ENCODE data around the gene POMT1. TPM values are rescaled to one million over a fixed set of nuclear protein-coding genes. Genes with fewer than 3 reads are reported as not detected.

POMT1 gene
- total and polyA plus RNA-seq, 2 of the 8 experiments (the other 6 are each of a cell fraction or from before 2014, with no cell fraction given), result 22.3 to 33.2 TPM

- TF ChIP-seq ASH2L (IDR thresholded peaks at IDR 0.05; ENCODE audit: low read length) (no peak), POLR2A (IDR thresholded peaks at IDR 0.05; ENCODE audit: control extremely low read depth in 1 of 2, low read depth in 2 of 2, low read length in 2 of 2) (no peak), SP2 (IDR thresholded peaks at IDR 0.05; ENCODE audit: low read length) (no peak), TAF1 (IDR thresholded peaks at IDR 0.05; ENCODE audit: low read depth, low read length) (no peak), JUND (IDR thresholded peaks at IDR 0.05; ENCODE audit: low read length) (no peak), RBBP5 (IDR thresholded peaks at IDR 0.05; ENCODE audit: borderline replicate concordance, low read depth, low read length) (no peak)
Observed at GRCh38 chr9:131496844-131497405, 5.8 kb upstream of the POMT1 start (continued).
